H1 (cell line): Measurements from ENCODE around the gene ZNF700. TPM values are rescaled to one million over a fixed set of nuclear protein-coding genes. Genes with fewer than 3 reads are reported as not detected.
A peak's percentile ranks its signal among the peaks of the same experiment; 100 is the strongest.

Experiments used
- CTCF ChIA-PET: fragments of 300-600 bp; sonication (Branson Sonifier 250); formaldehyde crosslinking; loops from one replicate; lab custom pipeline; 2021; ENCODE audit not compliant: partially characterized antibody; lab: Charles Lee
- POLR2A ChIA-PET: fragments of 300-600 bp; sonication (Branson Sonifier 250); formaldehyde crosslinking; loops from one replicate; lab custom pipeline; 2021; ENCODE audit warnings: inconsistent platforms; ENCODE audit not compliant: partially characterized antibody; lab: Charles Lee
- DNase-seq, 2 experiments: peaks; one replicate each; pipeline versions ENCODE4 v3.0.0 to v3.0.0-alpha.2; 2010 to 2022; ENCODE audit warnings: low spot score in 2 of 2, low read depth in 1 of 2, mixed read lengths in 1 of 2
- FAIRE-seq: peaks from 2 replicates; lab custom pipeline; 2011; peaks lifted over from hg19 to GRCh38; lab: Jason Lieb, UNC
- H2AFZ ChIP-seq: 2 replicates; pipeline ENCODE4 v1.8.1; 2012; ENCODE audit warnings: low read length, inconsistent platforms
- H2AK5ac ChIP-seq: 2 replicates; pipeline ENCODE4 v1.6.1; 2013; ENCODE audit warnings: low read depth, low read length
- H2BK120ac ChIP-seq: replicated peaks from 2 replicates; pipeline ENCODE3; 2013; ENCODE audit warnings: low read depth, low read length, inconsistent platforms
- H2BK12ac ChIP-seq: 2 replicates; pipeline ENCODE4 v1.6.1; 2013; ENCODE audit warnings: low read depth, low read length
- H2BK15ac ChIP-seq: 2 replicates; pipeline ENCODE4 v1.6.1; 2013; ENCODE audit warnings: low read length
- H2BK20ac ChIP-seq: 2 replicates; pipeline ENCODE4 v1.6.1; 2013; ENCODE audit warnings: low read length
- H2BK5ac ChIP-seq: 2 replicates; pipeline ENCODE4 v1.6.1; 2013; ENCODE audit warnings: low read depth, low read length
- H3K14ac ChIP-seq: 2 replicates; pipeline ENCODE4 v1.6.1; 2013; ENCODE audit warnings: inconsistent platforms; ENCODE audit not compliant: insufficient read length
- H3K18ac ChIP-seq: 2 replicates; pipeline ENCODE4 v1.6.1; 2013; ENCODE audit warnings: low read length; ENCODE audit errors: extremely low read depth
- H3K23ac ChIP-seq: 2 replicates; pipeline ENCODE4 v1.6.1; 2013; ENCODE audit warnings: inconsistent platforms; ENCODE audit not compliant: insufficient read length
- H3K23me2 ChIP-seq: 2 replicates; pipeline ENCODE4 v1.6.1; 2013; ENCODE audit warnings: low read depth, low read length
- H3K27ac ChIP-seq: 2 replicates; pipeline ENCODE4 v1.6.1; 2011; ENCODE audit warnings: low read depth, low read length, inconsistent platforms
- H3K27me3 ChIP-seq, 4 experiments: replicated peaks in 1 of 4; 1 replicate in 1 of 4; 2 replicates in 3 of 4; pipeline versions ENCODE4 v1.6.1 to v1.8.1; 2011 to 2013; ENCODE audit warnings: low read length in 3 of 4, mild to moderate bottlenecking in 3 of 4, inconsistent platforms in 2 of 4, mixed read lengths in 2 of 4, moderate library complexity in 1 of 4; ENCODE audit not compliant: control insufficient read depth in 3 of 4, insufficient read depth in 3 of 4; ENCODE audit errors: extremely low read depth in 1 of 4
- H3K36me3 ChIP-seq, 4 experiments: 2 replicates each; pipeline versions ENCODE4 v1.6.1 to v1.8.1; 2011 to 2013; ENCODE audit warnings: mild to moderate bottlenecking in 4 of 4, low read length in 3 of 4, moderate library complexity in 2 of 4, control low read depth in 1 of 4, inconsistent platforms in 1 of 4; ENCODE audit not compliant: insufficient read depth in 4 of 4, control insufficient read depth in 2 of 4
- H3K4ac ChIP-seq: replicated peaks from 2 replicates; pipeline ENCODE3; 2013; ENCODE audit warnings: low read length, low read depth, mixed read lengths, inconsistent platforms; ENCODE audit not compliant: insufficient read length
- H3K4me1 ChIP-seq, 4 experiments: replicated peaks in 1 of 4; 1 replicate in 1 of 4; 2 replicates in 3 of 4; pipeline versions ENCODE4 v1.6.1 to v1.8.1; 2011 to 2013; ENCODE audit warnings: low read length in 3 of 4, inconsistent platforms in 2 of 4, mixed read lengths in 1 of 4; ENCODE audit not compliant: insufficient read depth in 4 of 4, control insufficient read depth in 3 of 4
- H3K4me2 ChIP-seq, 2 experiments: 2 replicates each; pipeline versions ENCODE4 v1.6.1 to v1.8.1; 2011 to 2013; ENCODE audit warnings: low read depth in 2 of 2, low read length in 2 of 2, control low read depth in 1 of 2, inconsistent platforms in 1 of 2, mild to moderate bottlenecking in 1 of 2; ENCODE audit not compliant: insufficient read depth in 1 of 2
- H3K4me3 ChIP-seq, 4 experiments: fragments of 200-600, 300-600 bp in 1 of 4; sonication (generic), shearing (Covaris generic), sonication (Bioruptor Twin) in 1 of 4; 2 replicates each; pipeline versions ENCODE4 v1.5.1 to v1.8.1; 2011 to 2016; ENCODE audit warnings: low read length in 4 of 4, low read depth in 3 of 4, control low read depth in 2 of 4, inconsistent platforms in 2 of 4, mild to moderate bottlenecking in 2 of 4, mixed read lengths in 1 of 4, moderate library complexity in 1 of 4; ENCODE audit not compliant: insufficient read depth in 2 of 4; ENCODE audit errors: extremely low read depth in 1 of 4
- H3K56ac ChIP-seq: replicated peaks from 2 replicates; pipeline ENCODE3; 2013; ENCODE audit warnings: low read depth, mild to moderate bottlenecking, mixed read lengths, low read length, inconsistent platforms; ENCODE audit not compliant: insufficient read length
- H3K79me1 ChIP-seq: 2 replicates; pipeline ENCODE4 v1.6.1; 2013; ENCODE audit warnings: low read depth, low read length, control low read depth
- H3K79me2 ChIP-seq, 2 experiments: 2 replicates each; pipeline versions ENCODE4 v1.6.1 to v1.8.1; 2012 to 2013; ENCODE audit warnings: low read length in 2 of 2, mild to moderate bottlenecking in 2 of 2, inconsistent platforms in 1 of 2; ENCODE audit not compliant: insufficient read depth in 2 of 2, control insufficient read depth in 1 of 2
- H3K9ac ChIP-seq, 4 experiments: replicated peaks in 1 of 4; 1 replicate in 1 of 4; 2 replicates in 3 of 4; pipeline versions ENCODE4 v1.6.1 to v1.8.1; 2011 to 2013; ENCODE audit warnings: low read depth in 3 of 4, low read length in 3 of 4, control low read depth in 2 of 4, mild to moderate bottlenecking in 2 of 4, moderate library complexity in 2 of 4, inconsistent platforms in 1 of 4; ENCODE audit errors: extremely low read depth in 1 of 4
- H3K9me3 ChIP-seq, 2 experiments: 2 replicates each; pipeline versions ENCODE4 v1.6.1 to v1.8.1; 2012 to 2013; ENCODE audit warnings: mild to moderate bottlenecking in 2 of 2, moderate library complexity in 2 of 2, control low read depth in 1 of 2, inconsistent platforms in 1 of 2, low read depth in 1 of 2, low read length in 1 of 2, mixed read lengths in 1 of 2; ENCODE audit not compliant: insufficient read depth in 2 of 2
- H4K20me1 ChIP-seq, 2 experiments: replicated peaks in 1 of 2; 2 replicates each; pipeline versions ENCODE3 to v1.8.1; 2011 to 2013; ENCODE audit warnings: inconsistent platforms in 2 of 2, low read length in 2 of 2, mild to moderate bottlenecking in 1 of 2; ENCODE audit not compliant: insufficient read depth in 2 of 2, control insufficient read depth in 1 of 2
- H4K5ac ChIP-seq: 2 replicates; pipeline ENCODE4 v1.6.1; 2013; ENCODE audit warnings: low read length, low read depth, mixed read lengths, inconsistent platforms; ENCODE audit not compliant: insufficient read length
- H4K8ac ChIP-seq: 2 replicates; pipeline ENCODE4 v1.8.0; 2013; ENCODE audit warnings: mild to moderate bottlenecking, moderate library complexity, low read length, inconsistent platforms; ENCODE audit not compliant: insufficient read depth; ENCODE audit errors: extremely low read depth
- H4K91ac ChIP-seq: replicated peaks from 2 replicates; pipeline ENCODE3; 2013; ENCODE audit warnings: low read length, mixed read lengths, inconsistent platforms; ENCODE audit not compliant: insufficient read length
- BACH1 ChIP-seq: IDR thresholded peaks from 2 replicates; pipeline ENCODE4 v1.6.1; 2012; ENCODE audit warnings: low read length, improper control_type of control experiment
- CBX5 ChIP-seq: fragments of 300-800, 300-1000 bp; sonication (generic); IDR thresholded peaks from 2 replicates; pipeline ENCODE4 v1.7.1; 2016; ENCODE audit warnings: antibody characterized with exemption, low read length, low read depth
- CREB1 ChIP-seq: IDR thresholded peaks from 2 replicates; pipeline ENCODE4 v1.6.1; 2012; ENCODE audit warnings: inconsistent platforms
- KDM4A ChIP-seq: IDR thresholded peaks from one replicate; pipeline ENCODE4 v1.7.1; 2012; ENCODE audit warnings: low read depth, mild to moderate bottlenecking, moderate library complexity, low read length, inconsistent platforms; ENCODE audit not compliant: severe bottlenecking
- RAD21 ChIP-seq, 2 experiments: IDR thresholded peaks in 1 of 2; conservative IDR thresholded peaks in 1 of 2; 2 replicates each; pipeline ENCODE4 v1.6.1; 2011; ENCODE audit warnings: low read depth in 2 of 2, low read length in 2 of 2, improper control_type of control experiment in 1 of 2, inconsistent platforms in 1 of 2, mild to moderate bottlenecking in 1 of 2, moderate library complexity in 1 of 2
- TBP ChIP-seq: IDR thresholded peaks from 2 replicates; pipeline ENCODE4 v1.6.1; 2011; ENCODE audit warnings: low read depth, low read length, improper control_type of control experiment
- WGBS, 2 experiments: shearing (Covaris generic) in 1 of 2; methylation state at CpG; one replicate each; pipeline versions ENCODE4 v1.1.6 to v1.1.7; 2013 to 2015; ENCODE audit warnings: low lambda C conversion rate in 2 of 2, mixed read lengths in 2 of 2, inconsistent platforms in 1 of 2, low coverage in 1 of 2, missing lambda C conversion rate in 1 of 2; ENCODE audit not compliant: insufficient replicate concordance in 2 of 2, insufficient coverage in 1 of 2, insufficient read length in 1 of 2; ENCODE audit errors: extremely low coverage in 1 of 2, missing lambda C conversion rate in 1 of 2; 5-methylcytosine and 5-hydroxymethylcytosine counted together
- polyA plus RNA-seq, 7 experiments: library from polyadenylated mRNA; depleted of rRNA in 3 of 7; stranded (reverse) in 5 of 7; unstranded in 2 of 7; fragments of >200 nt in 5 of 7; fragments of 200-250 nt in 2 of 7; gene quantifications; 1 replicate in 5 of 7; 2 replicates in 1 of 7; 4 replicates in 1 of 7; pipeline versions ENCODE4 v1.2.1 to v1.2.3, GENCODE V29; 2011 to 2013; ENCODE audit warnings: missing spikeins in 2 of 7, mixed read lengths in 2 of 7
- total RNA-seq: library from RNA; stranded (reverse); fragmentation: NEBNext Ultra II Directional; extraction: Animal tissue kit (Norgen Biotek cat#: 25700); gene quantifications from 2 replicates; pipeline ENCODE4 v1.2.1, GENCODE V29; 2021

ZNF700 gene
- total and polyA plus RNA-seq, 2 of the 8 experiments (the other 6 are each of a cell fraction or from before 2014, with no cell fraction given) = 3.0 to 10.5 TPM

- Histone ChIP-seq H2BK5ac (no peak overlapping the region), H3K4me1 (peaks cover 0 to 7% (median 4%) of the 10 kb centered on the region in 4 experiments; a peak in 5 of 7 replicates), H3K4me3 (peak overlapping the region in 2 of 4 experiments; percentile 66 to 68; a peak in 3 of 8 replicates), H3K79me1 (no peaks in the 10 kb centered on the region), H3K9ac (no peak overlapping the region), H3K27me3 (peaks cover 0 to 13% (median 7%) of the 10 kb centered on the region in 4 experiments; a peak in 5 of 7 replicates), H2AFZ (no peak overlapping the region), H3K36me3 (no peaks in the 10 kb centered on the region), H2BK15ac (no peak overlapping the region), H3K4me2 (peak overlapping the region; percentile 72 to 89), H3K27ac (no peak overlapping the region), H4K91ac (no peak overlapping the region), H3K23ac (no peak overlapping the region), H2AK5ac (no peak overlapping the region), H4K5ac (no peak overlapping the region), H2BK120ac (no peak overlapping the region), H4K20me1 (no peaks in the 10 kb centered on the region), H2BK20ac (no peak overlapping the region), H3K18ac (no peak overlapping the region), H3K14ac (no peak overlapping the region), H3K4ac (no peak overlapping the region), H2BK12ac (no peak overlapping the region; the same call in 1 of the 2 replicates), H3K9me3 (no peaks in the 10 kb centered on the region), H3K79me2 (no peaks in the 10 kb centered on the region), H3K56ac (no peak overlapping the region), H3K23me2 (peaks cover 8% of the 10 kb centered on the region; the same call in 1 of the 2 replicates), H4K8ac (no peak overlapping the region)
- FAIRE-seq = peak; percentile 13
- WGBS, 2 experiments = 35% methylated on average over 25 of the region's 26 CpGs; no CpG with 5 or more reads in 1 of the 2 experiments
- CTCF ChIA-PET = interaction anchor here (0.6 to 5.9 kb wide), 29 partner anchors 8 to 402 kb away, joined by 3 to 92 read pairs (median 5); partner anchors contain the start of genes ZNF20, ZNF442, ZNF700 and ZNF878
- POLR2A ChIA-PET = interaction anchor here (0.8 to 3.2 kb wide), 12 partner anchors 24 to 193 kb away, joined by 3 to 73 read pairs (median 4); partner anchors contain the start of genes ZNF20, ZNF625, ZNF700 and ZNF844
- DNase-seq = peak; percentile 57 to 87
- TF ChIP-seq CREB1 (no peak), CBX5 (no peak), BACH1 (peak; percentile 41; the same call in 1 of the 2 replicates), TBP (peak; percentile 29; the same call in 1 of the 2 replicates), KDM4A (peak; percentile 5), RAD21 (IDR thresholded peaks at IDR 0.05 in 1 of 2, conservative IDR thresholded peaks at IDR 0.05 in 1 of 2; ENCODE audit: low read depth in 2 of 2, low read length in 2 of 2) (peak; percentile 86 to 90)
These were observed 38.9 kb downstream of the ZNF700 start for GRCh38 chr19:11963566-11964355.
